Motor neuron (in vitro differentiated cells): ENCODE results near the gene MAGOH. TPM values are rescaled to one million over a fixed set of nuclear protein-coding genes. Genes with fewer than 3 reads are reported as not detected.

Source experiments
- total RNA-seq, 8 experiments: library from RNA; unstranded; fragments of 300-600 nt; gene quantifications; 2 replicates each; pipeline versions ENCODE4 v1.2.3 to v1.2.4, GENCODE V29; 2022

Gene MAGOH
- total RNA-seq, 8 experiments from 2014 or later: 56.5 to 138 (median 83.2) TPM

Other genes starting within 250 kb of the MAGOH start
- gene PODN, start 176.3 kb downstream of the MAGOH start, total RNA-seq: 10 to 100 TPM in 1 of 8 experiments, 1 to 10 TPM in 3, under 1 TPM in 4; 0.05 to 37.9 (median 1.2) TPM
- gene SLC1A7, start 95.9 kb downstream of the MAGOH start, total RNA-seq: 1 to 10 TPM in 2 of 8 experiments, under 1 TPM in 6; 0.05 to 1.8 (median 0.50) TPM
- 10 to 100 TPM; 20.1 to 28.6 (median 24.0) TPM for gene CPT2, start 41.7 kb downstream of the MAGOH start, total RNA-seq
- gene CZIB, start 17.9 kb downstream of the MAGOH start, total RNA-seq: 10 to 100 TPM; 44.2 to 76.7 (median 58.3) TPM
- gene LRP8, start 89.6 kb upstream of the MAGOH start, total RNA-seq: 10 to 100 TPM in 7 of 8 experiments, 1 to 10 TPM in 1; 2.8 to 44.0 (median 26.7) TPM
- gene DMRTB1, start 220.9 kb upstream of the MAGOH start, total RNA-seq: 1 to 10 TPM in 1 of 8 experiments, under 1 TPM in 3, not detected in 4; 0.11 to 1.7 (median 0.34) TPM